NB4 (cell line): ENCODE measurements around the gene CTIF.

Experiments used
- MAX ChIP-seq: IDR thresholded peaks from 2 replicates; pipeline ENCODE4 v1.6.1; 2011; ENCODE audit warnings: low read depth, low read length
- MYC ChIP-seq: IDR thresholded peaks from 2 replicates; pipeline ENCODE4 v1.6.1; 2011; ENCODE audit warnings: low read depth, low read length
- POLR2A ChIP-seq: IDR thresholded peaks from 2 replicates; pipeline ENCODE4 v1.6.1; 2011; ENCODE audit warnings: mild to moderate bottlenecking; ENCODE audit not compliant: insufficient read length; ENCODE audit errors: extremely low read depth
- TF ChIP-seq, protein P1 (sequence below): IDR thresholded peaks from one replicate; pipeline ENCODE4 v1.5.1; 2012; ENCODE audit warnings: low read depth, low read length

DNA sequence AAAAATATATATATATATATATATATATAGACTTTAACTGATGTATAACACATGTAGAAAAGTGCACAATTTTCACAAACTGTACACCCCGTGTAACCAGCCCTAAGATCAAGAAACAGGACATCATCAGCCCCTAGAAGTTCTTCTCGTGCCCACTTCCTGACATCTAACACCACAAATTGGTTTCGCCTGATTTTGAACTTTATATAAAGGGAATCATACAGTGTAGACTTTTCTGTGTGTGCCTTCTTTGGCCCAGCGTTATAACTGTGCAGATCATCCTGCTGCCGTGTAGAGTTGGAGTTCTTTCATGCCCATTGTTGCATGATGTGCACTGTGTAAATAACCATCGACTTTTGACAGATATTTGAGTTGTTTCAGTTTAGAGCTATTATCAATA is 370.9 kb downstream of the CTIF start:
- TF ChIP-seq, protein P1, sequence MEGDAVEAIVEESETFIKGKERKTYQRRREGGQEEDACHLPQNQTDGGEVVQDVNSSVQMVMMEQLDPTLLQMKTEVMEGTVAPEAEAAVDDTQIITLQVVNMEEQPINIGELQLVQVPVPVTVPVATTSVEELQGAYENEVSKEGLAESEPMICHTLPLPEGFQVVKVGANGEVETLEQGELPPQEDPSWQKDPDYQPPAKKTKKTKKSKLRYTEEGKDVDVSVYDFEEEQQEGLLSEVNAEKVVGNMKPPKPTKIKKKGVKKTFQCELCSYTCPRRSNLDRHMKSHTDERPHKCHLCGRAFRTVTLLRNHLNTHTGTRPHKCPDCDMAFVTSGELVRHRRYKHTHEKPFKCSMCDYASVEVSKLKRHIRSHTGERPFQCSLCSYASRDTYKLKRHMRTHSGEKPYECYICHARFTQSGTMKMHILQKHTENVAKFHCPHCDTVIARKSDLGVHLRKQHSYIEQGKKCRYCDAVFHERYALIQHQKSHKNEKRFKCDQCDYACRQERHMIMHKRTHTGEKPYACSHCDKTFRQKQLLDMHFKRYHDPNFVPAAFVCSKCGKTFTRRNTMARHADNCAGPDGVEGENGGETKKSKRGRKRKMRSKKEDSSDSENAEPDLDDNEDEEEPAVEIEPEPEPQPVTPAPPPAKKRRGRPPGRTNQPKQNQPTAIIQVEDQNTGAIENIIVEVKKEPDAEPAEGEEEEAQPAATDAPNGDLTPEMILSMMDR: no peak
- no peak for TF ChIP-seq MYC
- no peak for TF ChIP-seq POLR2A
- TF ChIP-seq MAX: no peak
